Loucy (cell line): ENCODE measurements around the gene TREML2.

Experiments
- H2AFZ ChIP-seq: fragments of 200-600 bp; sonication (generic); 2 replicates; pipeline ENCODE4 v1.6.0; 2016; ENCODE audit warnings: antibody characterized with exemption, mild to moderate bottlenecking, low read length, moderate library complexity
- H3F3A ChIP-seq: fragments of 200-600 bp; 2 replicates; pipeline ENCODE4 v1.6.0; 2016; ENCODE audit warnings: antibody characterized with exemption, low read depth, mild to moderate bottlenecking
- H3K27me3 ChIP-seq: fragments of 200-600 bp; sonication (generic); 2 replicates; pipeline ENCODE4 v1.6.1; 2014; ENCODE audit warnings: low read length, mild to moderate bottlenecking; ENCODE audit not compliant: insufficient read depth, poor library complexity, severe bottlenecking
- H3K36me3 ChIP-seq: fragments of 200-600 bp; sonication (generic); 2 replicates; pipeline ENCODE4 v1.6.1; 2016; ENCODE audit warnings: low read length; ENCODE audit not compliant: insufficient read depth
- H3K4me1 ChIP-seq: fragments of 200-600 bp; sonication (generic); 2 replicates; pipeline ENCODE4 v1.5.1; 2014; ENCODE audit warnings: low read length, mild to moderate bottlenecking; ENCODE audit not compliant: insufficient read depth, poor library complexity, severe bottlenecking
- H3K4me2 ChIP-seq: fragments of 200-600 bp; sonication (generic); 2 replicates; pipeline ENCODE4 v1.6.0; 2014; ENCODE audit warnings: antibody characterized with exemption, low read length, low read depth, mild to moderate bottlenecking; ENCODE audit not compliant: poor library complexity, severe bottlenecking
- H3K4me3 ChIP-seq: fragments of 200-600 bp; sonication (generic); 2 replicates; pipeline ENCODE4 v1.5.1; 2014; ENCODE audit warnings: low read length, mild to moderate bottlenecking, mixed read lengths; ENCODE audit not compliant: poor library complexity, severe bottlenecking
- H3K79me2 ChIP-seq: fragments of 200-600 bp; sonication (generic); 2 replicates; pipeline ENCODE4 v1.6.1; 2014; ENCODE audit warnings: low read length; ENCODE audit not compliant: insufficient read depth
- H3K9ac ChIP-seq: fragments of 200-600 bp; sonication (generic); 2 replicates; pipeline ENCODE4 v1.6.0; 2014; ENCODE audit warnings: mild to moderate bottlenecking, low read depth, low read length, moderate library complexity; ENCODE audit not compliant: poor library complexity, severe bottlenecking
- H3K9me2 ChIP-seq: fragments of 200-600 bp; sonication (generic); replicated peaks from 2 replicates; pipeline ENCODE4 v1.6.1; 2016; ENCODE audit warnings: low read depth, low read length, mixed read lengths
- H3K9me3 ChIP-seq: fragments of 200-600 bp; sonication (generic); 2 replicates; pipeline ENCODE4 v1.6.1; 2014; ENCODE audit warnings: mild to moderate bottlenecking, antibody characterized with exemption, low read length, low read depth; ENCODE audit not compliant: insufficient read depth
- H4K20me1 ChIP-seq: fragments of 200-600 bp; sonication (generic); 2 replicates; pipeline ENCODE4 v1.6.0; 2014; ENCODE audit warnings: antibody characterized with exemption, low read length, mild to moderate bottlenecking; ENCODE audit not compliant: insufficient read depth, poor library complexity, severe bottlenecking
- CTCF ChIP-seq: fragments of 200-600 bp; sonication (generic); conservative IDR thresholded peaks from 2 replicates; pipeline ENCODE4 v1.5.1; 2014; ENCODE audit warnings: mild to moderate bottlenecking, antibody characterized with exemption, low read length
- EZH2phosphoT487 ChIP-seq: fragments of 200-600 bp; IDR thresholded peaks from 2 replicates; pipeline ENCODE4 v1.6.1; 2018; ENCODE audit warnings: antibody characterized with exemption, mild to moderate bottlenecking, moderate library complexity, borderline replicate concordance

TREML2 gene

GRCh38 chr6:41193171-41193734, 7.7 kb downstream of the TREML2 start:
- Histone ChIP-seq H3K4me3 (no peak overlapping the region), H4K20me1 (no peaks in the 10 kb centered on the region), H3F3A (no peaks in the 10 kb centered on the region), H2AFZ (no peak overlapping the region), H3K36me3 (no peaks in the 10 kb centered on the region), H3K9me2 (no peaks in the 10 kb centered on the region), H3K27me3 (no peaks in the 10 kb centered on the region), H3K4me2 (no peak overlapping the region), H3K9me3 (peaks cover 4% of the 10 kb centered on the region; the same call in 1 of the 2 replicates), H3K79me2 (no peaks in the 10 kb centered on the region), H3K9ac (no peak overlapping the region), H3K4me1 (no peaks in the 10 kb centered on the region)
- TF ChIP-seq EZH2phosphoT487 (no peak), CTCF (no peak)

GRCh38 chr6:41191569-41191968, 9.4 kb downstream of the TREML2 start:
- no peaks in the 10 kb centered on the region for H4K20me1 ChIP-seq
- no peaks in the 10 kb centered on the region for H3K27me3 ChIP-seq
- no peaks in the 10 kb centered on the region for H3K79me2 ChIP-seq
- no peaks in the 10 kb centered on the region for H3K9me2 ChIP-seq
- H3F3A ChIP-seq: no peaks in the 10 kb centered on the region
- no peak overlapping the region for H2AFZ ChIP-seq
- H3K36me3 ChIP-seq: no peaks in the 10 kb centered on the region
- no peaks in the 10 kb centered on the region for H3K4me1 ChIP-seq
- H3K9ac ChIP-seq: no peak overlapping the region
- peaks cover 4% of the 10 kb centered on the region; the same call in 1 of the 2 replicates for H3K9me3 ChIP-seq
- no peak overlapping the region for H3K4me3 ChIP-seq
- no peak overlapping the region for H3K4me2 ChIP-seq
- TF ChIP-seq EZH2phosphoT487 (no peak), CTCF (peak; percentile 73)

- no peaks in the 10 kb centered on the region for H4K20me1 ChIP-seq
- no peaks in the 10 kb centered on the region for H3K79me2 ChIP-seq
- no peak overlapping the region for H3K4me2 ChIP-seq
- H3K9ac ChIP-seq: no peak overlapping the region
- TF ChIP-seq EZH2phosphoT487: no peak
- TF ChIP-seq CTCF: no peak
- no peaks in the 10 kb centered on the region for H3K27me3 ChIP-seq
- no peaks in the 10 kb centered on the region for H3K9me2 ChIP-seq
- no peaks in the 10 kb centered on the region for H3K36me3 ChIP-seq
- no peak overlapping the region for H2AFZ ChIP-seq
- peaks cover 4% of the 10 kb centered on the region; the same call in 1 of the 2 replicates for H3K9me3 ChIP-seq
- no peaks in the 10 kb centered on the region for H3K4me1 ChIP-seq
- no peak overlapping the region for H3K4me3 ChIP-seq
- H3F3A ChIP-seq: no peaks in the 10 kb centered on the region
These were observed 10.2 kb downstream of the TREML2 start for GRCh38 chr6:41190791-41191190.
